SH-SY5Y (cell line): ENCODE data around the gene DOCK10.

ENCODE experiments used
- GATA2 ChIP-seq: IDR thresholded peaks from 2 replicates; pipeline ENCODE4 v1.6.1; 2011; ENCODE audit warnings: mild to moderate bottlenecking, low read depth, low read length
- GATA3 ChIP-seq: IDR thresholded peaks from 2 replicates; pipeline ENCODE4 v1.6.1; 2011; ENCODE audit warnings: low read depth, mild to moderate bottlenecking, low read length, moderate library complexity

DOCK10 gene

GRCh38 chr2:224919472-224920110 is 122.7 kb downstream of the DOCK10 start:
- TF ChIP-seq GATA2 (no peak), GATA3 (no peak)

GRCh38 chr2:224918626-224919471 is 123.4 kb downstream of the DOCK10 start:
- TF ChIP-seq GATA3 (no peak), GATA2 (no peak)

GRCh38 chr2:224915136-224915535 is 127.1 kb downstream of the DOCK10 start:
- TF ChIP-seq GATA2, result no peak
- no peak for TF ChIP-seq GATA3

- TF ChIP-seq GATA3 (no peak), GATA2 (no peak)
Observed at GRCh38 chr2:224910574-224910925, 131.7 kb downstream of the DOCK10 start.

- TF ChIP-seq GATA3 (no peak), GATA2 (no peak)
Observed at GRCh38 chr2:224909885-224910573, 132.2 kb downstream of the DOCK10 start.

- no peak for TF ChIP-seq GATA2
- TF ChIP-seq GATA3, result no peak
Observed at GRCh38 chr2:224908818-224909217, 133.4 kb downstream of the DOCK10 start.

GRCh38 chr2:224904381-224904780 is 137.9 kb downstream of the DOCK10 start:
- TF ChIP-seq GATA2 (no peak), GATA3 (no peak)

GRCh38 chr2:224903621-224904020 is 138.6 kb downstream of the DOCK10 start:
- TF ChIP-seq GATA2 (no peak), GATA3 (no peak)

- TF ChIP-seq GATA3, result no peak
- no peak for TF ChIP-seq GATA2
Observed at GRCh38 chr2:224901121-224901676, 141.1 kb downstream of the DOCK10 start.

- TF ChIP-seq GATA2, result no peak
- no peak for TF ChIP-seq GATA3
Observed at GRCh38 chr2:224895377-224895776, 146.9 kb downstream of the DOCK10 start.

GRCh38 chr2:224894356-224894755 is 147.9 kb downstream of the DOCK10 start:
- TF ChIP-seq GATA3 (no peak), GATA2 (no peak)

- TF ChIP-seq GATA3, result no peak
- no peak for TF ChIP-seq GATA2
Observed at GRCh38 chr2:224893848-224894247, 148.4 kb downstream of the DOCK10 start.

GRCh38 chr2:224892574-224893204 is 149.6 kb downstream of the DOCK10 start:
- no peak for TF ChIP-seq GATA2
- no peak for TF ChIP-seq GATA3

- TF ChIP-seq GATA2, result no peak
- TF ChIP-seq GATA3, result no peak
Observed at GRCh38 chr2:224890372-224890771, 151.9 kb downstream of the DOCK10 start.

- no peak for TF ChIP-seq GATA2
- TF ChIP-seq GATA3, result no peak
Observed at GRCh38 chr2:224887141-224887540, 155.1 kb downstream of the DOCK10 start.
